Thyroid gland (tissue), 4 donors: ENCODE results near the gene L3MBTL2. TPM values are rescaled to one million over a fixed set of nuclear protein-coding genes. Genes with fewer than 3 reads are reported as not detected.

Source experiments
- DNase-seq, 2 donors: peaks; one replicate each; pipeline ENCODE4 v3.0.0-alpha.2; 2019
- H3K27ac ChIP-seq, 3 donors: fragments of 200-600 bp; sonication (generic); 1 replicate in 2 of 3; 2 replicates in 1 of 3; pipeline ENCODE4 v1.5.1; 2016 to 2019; ENCODE audit warnings: mild to moderate bottlenecking in 1 of 3, moderate library complexity in 1 of 3
- H3K27me3 ChIP-seq: fragments of 200-600 bp; sonication (generic); one replicate; pipeline ENCODE4 v1.5.1; 2019
- H3K36me3 ChIP-seq, 2 donors: fragments of 200-600 bp; sonication (generic); one replicate each; pipeline ENCODE4 v1.5.1; 2016 to 2019
- H3K4me1 ChIP-seq, 2 donors: fragments of 200-600 bp; sonication (generic); one replicate each; pipeline ENCODE4 v1.5.1; 2017 to 2019
- H3K4me3 ChIP-seq, 3 donors: fragments of 200-600 bp; sonication (generic); replicated peaks in 1 of 3; 1 replicate in 2 of 3; 2 replicates in 1 of 3; pipeline ENCODE4 v1.5.1; 2016; ENCODE audit warnings: mild to moderate bottlenecking in 1 of 3
- H3K9me3 ChIP-seq: fragments of 200-600 bp; sonication (generic); one replicate; pipeline ENCODE4 v1.5.1; 2017
- CTCF ChIP-seq, 6 experiments: fragments of 200-600 bp in 3 of 6; fragments of 450-650 bp in 3 of 6; sonication (generic) in 3 of 6; IDR thresholded peaks; one replicate each; pipeline ENCODE4 v1.5.1; 2016 to 2019; ENCODE audit warnings: antibody characterized with exemption in 6 of 6, mild to moderate bottlenecking in 2 of 6, inconsistent platforms in 1 of 6, moderate library complexity in 1 of 6
- POLR2A ChIP-seq, 2 donors: fragments of 450-650 bp; IDR thresholded peaks; one replicate each; pipeline ENCODE4 v1.6.1; 2017; ENCODE audit warnings: antibody characterized with exemption in 2 of 2, mild to moderate bottlenecking in 2 of 2, moderate library complexity in 1 of 2
- whole genome bisulfite sequencing, 2 donors: methylation state at CpG; one replicate each; pipeline ENCODE4 v1.1.5; 2017; 5-methylcytosine and 5-hydroxymethylcytosine counted together
- intact Hi-C: fragments of 100-400 bp; cut with DNase I; formaldehyde crosslinking; loops from one replicate; pipeline ENCODE4 v1.15.1; 2023
- total RNA-seq, 4 donors: library from RNA; depleted of rRNA; stranded (reverse); fragments of >200 nt; gene quantifications; one replicate each; pipeline ENCODE4 v1.2.3, GENCODE V29; 2016

Gene L3MBTL2
- total RNA-seq, 4 donors from 2014 or later = 17.2 to 29.2 (median 20.7) TPM

- Histone ChIP-seq H3K9me3 (no peaks in the 10 kb centered on the region), H3K4me3 (no peak overlapping the region), H3K4me1 (peaks cover 12 to 19% of the 10 kb centered on the region in 2 donors), H3K27me3 (no peaks in the 10 kb centered on the region), H3K27ac (no peak overlapping the region), H3K36me3 (no peaks in the 10 kb centered on the region)
- intact Hi-C loops = loop anchor here (10.0 kb wide), 1 partner anchor 315 kb away; no protein-coding TSS in a partner anchor
- 84 to 85% methylated on average over 7 to 16 of the region's 16 CpGs for WGBS, 2 donors
- DNase-seq = no peak
- TF ChIP-seq CTCF (IDR thresholded peaks at IDR 0.05) (no peak), POLR2A (IDR thresholded peaks at IDR 0.05) (no peak)
Observed at GRCh38 chr22:41239443-41240128, 34.5 kb downstream of the L3MBTL2 start.

GRCh38 chr22:41240377-41241132 lies 35.4 kb downstream of the L3MBTL2 start, which contains the start of gene CHADL:
CHADL (minus strand) TSS chr22:41240931; CDS start chr22:41240881, 50 bp downstream.
- intact Hi-C loops = no loop called here
- H3K4me3 ChIP-seq = no peak within 1 kb of the TSS
- H3K27ac ChIP-seq = no peak within 1 kb of the TSS
- WGBS, 2 donors = 68 to 72% methylated on average over 12 to 13 of the region's 24 CpGs
- H3K27me3 ChIP-seq = no peaks in the 10 kb centered on the region
- peaks cover 12 to 19% of the 10 kb centered on the region in 2 donors for H3K4me1 ChIP-seq
- H3K36me3 ChIP-seq = no peaks in the 10 kb centered on the region
- no peak for DNase-seq
- no peaks in the 10 kb centered on the region for H3K9me3 ChIP-seq
- no peak for TF ChIP-seq CTCF (IDR thresholded peaks at IDR 0.05)
- TF ChIP-seq POLR2A (IDR thresholded peaks at IDR 0.05) = no peak

GRCh38 chr22:41241133-41241676 lies 36.1 kb downstream of the L3MBTL2 start:
- no peak overlapping the region for H3K4me3 ChIP-seq
- no peak for DNase-seq
- peaks cover 12 to 19% of the 10 kb centered on the region in 2 donors for H3K4me1 ChIP-seq
- peaks cover 2 to 3% of the 10 kb centered on the region in 2 donors for H3K36me3 ChIP-seq
- H3K9me3 ChIP-seq = no peaks in the 10 kb centered on the region
- no peaks in the 10 kb centered on the region for H3K27me3 ChIP-seq
- TF ChIP-seq POLR2A (IDR thresholded peaks at IDR 0.05) = no peak
- no peak for TF ChIP-seq CTCF (IDR thresholded peaks at IDR 0.05)
- 84 to 91% methylated on average over 7 of the region's 7 CpGs for WGBS, 2 donors
- no peak overlapping the region for H3K27ac ChIP-seq
- intact Hi-C loops = no loop called here

GRCh38 chr22:41242396-41243117 lies 37.4 kb downstream of the L3MBTL2 start:
- no peak for DNase-seq

More at GRCh38 chr22:41242396-41243117, 37.4 kb downstream of the L3MBTL2 start:
- H3K4me3 ChIP-seq = no peak overlapping the region
- H3K4me1 ChIP-seq = peaks cover 6% of the 10 kb centered on the region in 2 donors
- H3K27ac ChIP-seq = no peak overlapping the region
- intact Hi-C loops = no loop called here
- peaks cover 6 to 8% of the 10 kb centered on the region in 2 donors for H3K36me3 ChIP-seq
- no peak for TF ChIP-seq CTCF (IDR thresholded peaks at IDR 0.05)
- no peak for TF ChIP-seq POLR2A (IDR thresholded peaks at IDR 0.05)
- WGBS, 2 donors = 95 to 96% methylated on average over 18 of the region's 18 CpGs
- no peaks in the 10 kb centered on the region for H3K9me3 ChIP-seq
- H3K27me3 ChIP-seq = no peaks in the 10 kb centered on the region
